HG03571 (cell line): Measurements from ENCODE around the gene FAM110A.
"Not testable (repeated sequence)": the region's sequence is repeated elsewhere in the genome, so short reads cannot be mapped to it uniquely, and the experiment has no call there.

Experiments used
- ATAC-seq: cut with Tn5 transposase; IDR thresholded peaks from one replicate; pipeline ENCODE4 v1.9.1; 2021; ENCODE audit not compliant: unreplicated experiment

Gene FAM110A

GRCh38 chr20:841568-842546, 8.3 kb downstream of the FAM110A start:
- no peak for ATAC-seq

GRCh38 chr20:842547-842940, 9.0 kb downstream of the FAM110A start:
- ATAC-seq: no peak

GRCh38 chr20:843912-844311, 10.4 kb downstream of the FAM110A start:
- ATAC-seq: no peak

GRCh38 chr20:844473-845225, 11.1 kb downstream of the FAM110A start:
- peak; percentile 87 for ATAC-seq

GRCh38 chr20:845226-845868, 11.8 kb downstream of the FAM110A start:
- ATAC-seq: no peak

- ATAC-seq: no peak
Observed at GRCh38 chr20:845941-846893, 12.7 kb downstream of the FAM110A start.

GRCh38 chr20:846894-847278, 13.4 kb downstream of the FAM110A start:
- ATAC-seq: no peak

GRCh38 chr20:848193-848592, 14.7 kb downstream of the FAM110A start:
- ATAC-seq: no peak

- ATAC-seq: not testable (repeated sequence)
Observed at GRCh38 chr20:848731-849130, 15.2 kb downstream of the FAM110A start.

GRCh38 chr20:853406-853996, 20.0 kb downstream of the FAM110A start:
- no peak for ATAC-seq

- ATAC-seq: no peak
Observed at GRCh38 chr20:854601-855000, 21.1 kb downstream of the FAM110A start.

- ATAC-seq: no peak
Observed at GRCh38 chr20:855466-856360, 22.2 kb downstream of the FAM110A start.

GRCh38 chr20:856361-856775, 22.9 kb downstream of the FAM110A start:
- ATAC-seq: no peak

- no peak for ATAC-seq
Observed at GRCh38 chr20:858011-858410, 24.5 kb downstream of the FAM110A start.

GRCh38 chr20:859751-860231, 26.3 kb downstream of the FAM110A start:
- no peak for ATAC-seq

GRCh38 chr20:860891-861290, 27.4 kb downstream of the FAM110A start:
- ATAC-seq: no peak

- no peak for ATAC-seq
Observed at GRCh38 chr20:865440-865839, 31.9 kb downstream of the FAM110A start.

- no peak for ATAC-seq
Observed at GRCh38 chr20:868279-868678, 34.8 kb downstream of the FAM110A start.

GRCh38 chr20:869606-870005, 36.1 kb downstream of the FAM110A start:
- no peak for ATAC-seq
